ENCODE results near the gene TAF10.

TAF10 gene

GRCh38 chr11:6588018-6588417, 24.0 kb downstream of the TAF10 start:
- peaks cover 17% of the 10 kb centered on the region; the same call in 1 of the 2 replicates for H3K79me2 ChIP-seq (ENCODE audit: low read length)
- H3K4me3 ChIP-seq (ENCODE audit: low read length): no peak overlapping the region
- H3K27ac ChIP-seq (ENCODE audit: low read length): no peak overlapping the region
- no peaks in the 10 kb centered on the region for H3K4me1 ChIP-seq (ENCODE audit: low read length)
- H3K36me3 ChIP-seq (replicated peaks; ENCODE audit: insufficient read depth, low read length): no peaks in the 10 kb centered on the region
- no peak overlapping the region for H2AFZ ChIP-seq (ENCODE audit: low read length)
- TF ChIP-seq, protein P1, sequence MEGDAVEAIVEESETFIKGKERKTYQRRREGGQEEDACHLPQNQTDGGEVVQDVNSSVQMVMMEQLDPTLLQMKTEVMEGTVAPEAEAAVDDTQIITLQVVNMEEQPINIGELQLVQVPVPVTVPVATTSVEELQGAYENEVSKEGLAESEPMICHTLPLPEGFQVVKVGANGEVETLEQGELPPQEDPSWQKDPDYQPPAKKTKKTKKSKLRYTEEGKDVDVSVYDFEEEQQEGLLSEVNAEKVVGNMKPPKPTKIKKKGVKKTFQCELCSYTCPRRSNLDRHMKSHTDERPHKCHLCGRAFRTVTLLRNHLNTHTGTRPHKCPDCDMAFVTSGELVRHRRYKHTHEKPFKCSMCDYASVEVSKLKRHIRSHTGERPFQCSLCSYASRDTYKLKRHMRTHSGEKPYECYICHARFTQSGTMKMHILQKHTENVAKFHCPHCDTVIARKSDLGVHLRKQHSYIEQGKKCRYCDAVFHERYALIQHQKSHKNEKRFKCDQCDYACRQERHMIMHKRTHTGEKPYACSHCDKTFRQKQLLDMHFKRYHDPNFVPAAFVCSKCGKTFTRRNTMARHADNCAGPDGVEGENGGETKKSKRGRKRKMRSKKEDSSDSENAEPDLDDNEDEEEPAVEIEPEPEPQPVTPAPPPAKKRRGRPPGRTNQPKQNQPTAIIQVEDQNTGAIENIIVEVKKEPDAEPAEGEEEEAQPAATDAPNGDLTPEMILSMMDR (IDR thresholded peaks at IDR 0.05; ENCODE audit: low read length): no peak
- TF ChIP-seq EZH2phosphoT487 (IDR thresholded peaks at IDR 0.05; ENCODE audit: low read length) (no peak), EZH2 (optimal IDR thresholded peaks at IDR 0.05; ENCODE audit: low read depth, low read length) (no peak)
- H3F3A ChIP-seq (ENCODE audit: insufficient read depth, low read length): no peaks in the 10 kb centered on the region
- no peak overlapping the region for H3K4me2 ChIP-seq (ENCODE audit: low read depth, low read length)
- no peaks in the 10 kb centered on the region for H3K27me3 ChIP-seq (replicated peaks; ENCODE audit: insufficient read depth, low read length)
- H3K9me2 ChIP-seq (replicated peaks; ENCODE audit: insufficient read depth, low read length): no peaks in the 10 kb centered on the region
- no peak for DNase-seq
- no peak overlapping the region for H3K9ac ChIP-seq (ENCODE audit: low read length)
- no peaks in the 10 kb centered on the region for H4K20me1 ChIP-seq (ENCODE audit: insufficient read depth, low read length)
- H3K9me3 ChIP-seq (replicated peaks; ENCODE audit: insufficient read depth, low read length): no peaks in the 10 kb centered on the region

DNA sequence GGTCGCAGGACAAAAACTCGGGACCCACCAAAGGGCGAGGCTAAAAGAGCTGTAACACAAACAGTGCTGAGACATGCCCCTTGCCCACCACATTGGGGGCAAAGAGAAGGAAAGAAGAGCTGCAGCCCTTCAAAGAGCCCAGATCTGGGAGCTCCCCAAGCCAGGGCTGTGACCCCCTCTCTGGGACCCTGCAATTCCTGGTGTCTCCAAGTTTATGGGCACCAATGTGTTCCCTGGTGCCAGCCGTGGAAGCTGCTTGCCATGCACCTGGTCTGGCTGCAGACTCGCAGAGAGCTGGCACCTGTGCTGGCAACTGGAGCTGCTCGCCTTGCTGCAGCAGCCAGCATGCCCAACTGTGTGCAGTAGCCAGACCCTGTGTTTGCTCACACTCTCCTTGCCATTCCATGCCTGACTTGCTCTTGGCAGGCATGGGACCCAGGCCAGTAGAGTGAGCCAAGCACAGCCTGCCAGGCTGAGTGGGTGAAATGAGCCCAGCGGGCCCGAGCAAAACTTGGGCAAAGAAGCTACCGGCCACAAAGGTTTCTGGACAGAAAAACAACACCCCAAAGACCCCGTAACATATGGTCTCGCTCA, 24.6 kb downstream of the TAF10 start:
- no peaks in the 10 kb centered on the region for H3K9me3 ChIP-seq (replicated peaks; ENCODE audit: insufficient read depth, low read length)

GRCh38 chr11:6586434-6587359, 25.3 kb downstream of the TAF10 start:
- no peaks in the 10 kb centered on the region for H3K4me1 ChIP-seq (ENCODE audit: low read length)
- no peaks in the 10 kb centered on the region for H3K9me3 ChIP-seq (replicated peaks; ENCODE audit: insufficient read depth, low read length)
- H2AFZ ChIP-seq (ENCODE audit: low read length): no peak overlapping the region
- H4K20me1 ChIP-seq (ENCODE audit: insufficient read depth, low read length): no peaks in the 10 kb centered on the region
- H3K9ac ChIP-seq (ENCODE audit: low read length): no peak overlapping the region
- H3K27ac ChIP-seq (ENCODE audit: low read length): no peak overlapping the region
- DNase-seq: no peak
- no peaks in the 10 kb centered on the region for H3K9me2 ChIP-seq (replicated peaks; ENCODE audit: insufficient read depth, low read length)
- H3K4me3 ChIP-seq (ENCODE audit: low read length): no peak overlapping the region
- no peaks in the 10 kb centered on the region for H3K36me3 ChIP-seq (replicated peaks; ENCODE audit: insufficient read depth, low read length)
- peaks cover 27% of the 10 kb centered on the region; the same call in 1 of the 2 replicates for H3K79me2 ChIP-seq (ENCODE audit: low read length)
- H3K4me2 ChIP-seq (ENCODE audit: low read depth, low read length): no peak overlapping the region
- H3F3A ChIP-seq (ENCODE audit: insufficient read depth, low read length): no peaks in the 10 kb centered on the region
- no peaks in the 10 kb centered on the region for H3K27me3 ChIP-seq (replicated peaks; ENCODE audit: insufficient read depth, low read length)
- TF ChIP-seq, protein P1 (IDR thresholded peaks at IDR 0.05; ENCODE audit: low read length): no peak
- no peak for TF ChIP-seq EZH2 (optimal IDR thresholded peaks at IDR 0.05; ENCODE audit: low read depth, low read length)

More for the DNA sequence above, 24.6 kb downstream of the TAF10 start:
- no peaks in the 10 kb centered on the region for H3F3A ChIP-seq (ENCODE audit: insufficient read depth, low read length)
- no peak overlapping the region for H3K9ac ChIP-seq (ENCODE audit: low read length)
- peaks cover 23% of the 10 kb centered on the region; the same call in 1 of the 2 replicates for H3K79me2 ChIP-seq (ENCODE audit: low read length)
- no peak overlapping the region for H3K27ac ChIP-seq (ENCODE audit: low read length)
- no peak overlapping the region for H3K4me2 ChIP-seq (ENCODE audit: low read depth, low read length)
- H3K27me3 ChIP-seq (replicated peaks; ENCODE audit: insufficient read depth, low read length): no peaks in the 10 kb centered on the region
- H3K4me3 ChIP-seq (ENCODE audit: low read length): no peak overlapping the region
- no peaks in the 10 kb centered on the region for H3K9me2 ChIP-seq (replicated peaks; ENCODE audit: insufficient read depth, low read length)
- no peak overlapping the region for H2AFZ ChIP-seq (ENCODE audit: low read length)
- no peak for DNase-seq
- H3K4me1 ChIP-seq (ENCODE audit: low read length): no peaks in the 10 kb centered on the region
- H3K36me3 ChIP-seq (replicated peaks; ENCODE audit: insufficient read depth, low read length): no peaks in the 10 kb centered on the region
- TF ChIP-seq EZH2 (optimal IDR thresholded peaks at IDR 0.05; ENCODE audit: low read depth, low read length): no peak
- H4K20me1 ChIP-seq (ENCODE audit: insufficient read depth, low read length): no peaks in the 10 kb centered on the region
